IMR-90 (cell line): ENCODE results near the gene APOB. TPM values are rescaled to one million over a fixed set of nuclear protein-coding genes. Genes with fewer than 3 reads are reported as not detected.

Experiments used
- ATAC-seq: fragments of 200-7000 bp; cut with Tn5 transposase; 2 replicates; pipeline ENCODE4 v1.9.1; 2020; ENCODE audit warnings: low read depth, mild to moderate bottlenecking, moderate library complexity
- BruUV-seq: library from RNA; stranded (reverse); fragments of 400-500 nt; replicated peaks from 2 replicates; lab custom pipeline; 2021; lab: Mats Ljungman, UMichigan
- CTCF ChIA-PET: fragments of 300-600 bp; formaldehyde crosslinking; extraction: SDS; loops from one replicate; lab custom pipeline; 2021; ENCODE audit warnings: antibody characterized with exemption; lab: Yijun Ruan, JAX
- POLR2A ChIA-PET: fragments of 300-600 bp; sonication (Branson Sonifier 250); formaldehyde crosslinking; loops from one replicate; lab custom pipeline; 2022; ENCODE audit warnings: antibody characterized with exemption; ENCODE audit not compliant: unreplicated experiment; lab: Charles Lee
- DNase-seq: peaks from one replicate; pipeline ENCODE4 v3.0.0; 2013
- H2AFZ ChIP-seq: replicated peaks from 2 replicates; pipeline ENCODE3; 2013; ENCODE audit warnings: low read length, mild to moderate bottlenecking; ENCODE audit not compliant: poor library complexity
- H2AK5ac ChIP-seq: 2 replicates; pipeline ENCODE4 v1.6.1; 2013; ENCODE audit warnings: low read depth, low read length, inconsistent platforms
- H2AK9ac ChIP-seq: replicated peaks from 2 replicates; pipeline ENCODE3; 2013; ENCODE audit warnings: mild to moderate bottlenecking, low read depth, low read length, moderate library complexity; ENCODE audit not compliant: poor library complexity
- H2BK120ac ChIP-seq: 2 replicates; pipeline ENCODE4 v1.6.1; 2013; ENCODE audit warnings: low read depth, low read length, inconsistent platforms
- H2BK15ac ChIP-seq: 3 replicates; pipeline ENCODE4 v1.6.1; 2013; ENCODE audit warnings: low read depth, low read length, inconsistent platforms
- H2BK20ac ChIP-seq: 2 replicates; pipeline ENCODE4 v1.6.1; 2013; ENCODE audit warnings: low read depth, mild to moderate bottlenecking, inconsistent platforms, low read length, moderate library complexity
- H2BK5ac ChIP-seq: 2 replicates; pipeline ENCODE4 v1.6.1; 2013; ENCODE audit warnings: mild to moderate bottlenecking, low read depth, low read length, inconsistent platforms; ENCODE audit not compliant: poor library complexity, severe bottlenecking
- H3K14ac ChIP-seq: replicated peaks from 2 replicates; pipeline ENCODE4 v1.6.1; 2013; ENCODE audit warnings: low read depth, low read length, inconsistent platforms
- H3K18ac ChIP-seq: 2 replicates; pipeline ENCODE4 v1.6.1; 2013; ENCODE audit warnings: low read depth, low read length, control low read depth
- H3K23ac ChIP-seq: 2 replicates; pipeline ENCODE4 v1.6.1; 2013; ENCODE audit warnings: low read depth, low read length, inconsistent platforms
- H3K27ac ChIP-seq: 2 replicates; pipeline ENCODE4 v1.5.1; 2013; ENCODE audit warnings: mild to moderate bottlenecking, control low read depth, low read length; ENCODE audit not compliant: insufficient read depth
- H3K27me3 ChIP-seq: 2 replicates; pipeline ENCODE4 v1.6.1; 2013; ENCODE audit warnings: low read length; ENCODE audit not compliant: control insufficient read depth, insufficient read depth
- H3K36me3 ChIP-seq: 2 replicates; pipeline ENCODE4 v1.6.1; 2013; ENCODE audit warnings: low read length, mixed read lengths; ENCODE audit not compliant: control insufficient read depth, insufficient read depth
- H3K4ac ChIP-seq: 2 replicates; pipeline ENCODE4 v1.6.1; 2013; ENCODE audit warnings: low read depth, low read length, inconsistent platforms
- H3K4me1 ChIP-seq: 2 replicates; pipeline ENCODE4 v1.6.1; 2013; ENCODE audit warnings: low read length, mixed read lengths; ENCODE audit not compliant: control insufficient read depth, insufficient read depth
- H3K4me2 ChIP-seq: 2 replicates; pipeline ENCODE4 v1.6.1; 2013; ENCODE audit warnings: low read depth, mild to moderate bottlenecking, control low read depth, low read length, moderate library complexity
- H3K4me3 ChIP-seq: 2 replicates; pipeline ENCODE4 v1.5.1; 2013; ENCODE audit warnings: low read depth, mild to moderate bottlenecking, control low read depth, low read length, moderate library complexity; ENCODE audit not compliant: insufficient read depth
- H3K56ac ChIP-seq: 2 replicates; pipeline ENCODE4 v1.6.1; 2013; ENCODE audit warnings: low read length, inconsistent platforms; ENCODE audit not compliant: insufficient read depth; ENCODE audit errors: extremely low read depth
- H3K79me1 ChIP-seq, 2 experiments: 2 replicates each; pipeline ENCODE4 v1.6.1; 2013; ENCODE audit warnings: low read length in 2 of 2, inconsistent platforms in 1 of 2, low read depth in 1 of 2
- H3K9ac ChIP-seq: 2 replicates; pipeline ENCODE4 v1.6.1; 2013; ENCODE audit warnings: low read depth, low read length, control low read depth
- H3K9me1 ChIP-seq: 2 replicates; pipeline ENCODE4 v1.6.1; 2013; ENCODE audit warnings: low read length, inconsistent platforms; ENCODE audit not compliant: insufficient read depth
- H3K9me3 ChIP-seq: 2 replicates; pipeline ENCODE4 v1.6.1; 2013; ENCODE audit warnings: low read length; ENCODE audit not compliant: control insufficient read depth, insufficient read depth
- H4K20me1 ChIP-seq: 2 replicates; pipeline ENCODE4 v1.6.1; 2013; ENCODE audit warnings: low read length, inconsistent platforms; ENCODE audit not compliant: insufficient read depth
- H4K5ac ChIP-seq: 2 replicates; pipeline ENCODE4 v1.6.1; 2013; ENCODE audit warnings: mild to moderate bottlenecking, low read depth, low read length, control low read depth
- H4K8ac ChIP-seq, 2 experiments: 2 replicates each; pipeline ENCODE4 v1.6.1; 2013; ENCODE audit warnings: low read depth in 2 of 2, low read length in 2 of 2, control low read depth in 1 of 2, inconsistent platforms in 1 of 2
- H4K91ac ChIP-seq: 2 replicates; pipeline ENCODE4 v1.6.1; 2013; ENCODE audit warnings: low read depth, low read length, inconsistent platforms; ENCODE audit not compliant: insufficient read depth
- BHLHE40 ChIP-seq: fragments of 150-350 bp; IDR thresholded peaks from 2 replicates; pipeline ENCODE4 v1.6.1; 2016; ENCODE audit warnings: mild to moderate bottlenecking, low read depth, low read length
- CEBPB ChIP-seq: IDR thresholded peaks from 2 replicates; pipeline ENCODE4 v1.6.1; 2012; ENCODE audit warnings: low read depth, low read length, improper control_type of control experiment
- CHD1 ChIP-seq: IDR thresholded peaks from 2 replicates; pipeline ENCODE4 v1.6.1; 2012; ENCODE audit warnings: low read depth, low read length, improper control_type of control experiment
- CTCF ChIP-seq: conservative IDR thresholded peaks from 2 replicates; pipeline ENCODE4 v1.5.1; 2012; ENCODE audit warnings: mild to moderate bottlenecking, low read depth, low read length, improper control_type of control experiment
- FOS ChIP-seq: fragments of 150-350 bp; IDR thresholded peaks from 2 replicates; pipeline ENCODE4 v1.6.1; 2016; ENCODE audit warnings: low read depth, low read length
- MAFK ChIP-seq: IDR thresholded peaks from 2 replicates; pipeline ENCODE4 v1.6.1; 2012; ENCODE audit warnings: low read depth, low read length, improper control_type of control experiment
- MAZ ChIP-seq: IDR thresholded peaks from 2 replicates; pipeline ENCODE4 v1.6.1; 2012; ENCODE audit warnings: low read depth, mild to moderate bottlenecking, low read length, improper control_type of control experiment, moderate library complexity, borderline replicate concordance
- MXI1 ChIP-seq: IDR thresholded peaks from 2 replicates; pipeline ENCODE4 v1.6.1; 2012; ENCODE audit warnings: low read depth, mild to moderate bottlenecking, low read length, moderate library complexity, borderline replicate concordance
- NFE2L2 ChIP-seq: fragments of 150-350 bp; IDR thresholded peaks from 2 replicates; pipeline ENCODE4 v1.6.1; 2016; ENCODE audit warnings: low read depth, mild to moderate bottlenecking, low read length
- POLR2A ChIP-seq: IDR thresholded peaks from 2 replicates; pipeline ENCODE4 v1.6.1; 2012; ENCODE audit warnings: mild to moderate bottlenecking, low read depth, low read length
- RAD21 ChIP-seq: IDR thresholded peaks from 2 replicates; pipeline ENCODE4 v1.6.1; 2012; ENCODE audit warnings: low read length, improper control_type of control experiment
- RCOR1 ChIP-seq: IDR thresholded peaks from 2 replicates; pipeline ENCODE4 v1.6.1; 2012; ENCODE audit warnings: mild to moderate bottlenecking, low read length, improper control_type of control experiment; ENCODE audit not compliant: insufficient replicate concordance
- RFX5 ChIP-seq: IDR thresholded peaks from 2 replicates; pipeline ENCODE4 v1.8.0; 2012; ENCODE audit warnings: low read depth, mild to moderate bottlenecking, low read length, moderate library complexity
- SMC3 ChIP-seq: fragments of 150-350 bp; IDR thresholded peaks from 2 replicates; pipeline ENCODE4 v1.6.1; 2016; ENCODE audit warnings: low read depth, mild to moderate bottlenecking, antibody characterized with exemption, low read length, moderate library complexity
- WGBS, 2 experiments: methylation state at CpG; one replicate each; pipeline versions ENCODE4 v1.1.5 to v1.1.7; 2013; ENCODE audit warnings: missing lambda C conversion rate in 2 of 2; ENCODE audit not compliant: insufficient read length in 1 of 2; ENCODE audit errors: extremely low coverage in 2 of 2; 5-methylcytosine and 5-hydroxymethylcytosine counted together
- dilution Hi-C: fragments of 300-500 bp; cut with HindIII; formaldehyde crosslinking; loops from one replicate; pipeline ENCODE4 v1.14.3; 2018; ENCODE audit warnings: low sequenced_read_pairs; ENCODE audit not compliant: unreplicated experiment
- in situ Hi-C: fragments of 300-500 bp; cut with MboI; formaldehyde crosslinking; loops from 3 replicates; pipeline ENCODE4 v1.14.3; 2019; ENCODE audit warnings: low sequenced_read_pairs, inconsistent platforms, mixed read lengths
- intact Hi-C: fragments of 100-400 bp; cut with micrococcal nuclease; formaldehyde crosslinking; loops from 2 replicates; pipeline ENCODE4 v1.10.0; 2022
- polyA plus RNA-seq, 3 experiments: library from polyadenylated mRNA; depleted of rRNA; stranded (reverse); fragments of >200 nt; gene quantifications; 2 replicates each; pipeline ENCODE4 v1.2.3, GENCODE V29; 2012; ENCODE audit warnings: low replicate concordance in 1 of 3
- total RNA-seq: library from RNA; depleted of rRNA; stranded (reverse); fragments of >200 nt; gene quantifications from 2 replicates; pipeline ENCODE4 v1.2.3, GENCODE V29; 2012
- TF ChIP-seq, protein P1 (sequence below): fragments of 150-350 bp; IDR thresholded peaks from 2 replicates; pipeline ENCODE4 v1.6.1; 2017; ENCODE audit warnings: mild to moderate bottlenecking, antibody characterized with exemption, low read length, low read depth

The APOB gene
- total and polyA plus RNA-seq, 2 of the 4 experiments (the other 2 are of a cell fraction) = under 0.01 TPM; not detected in 1

DNA sequence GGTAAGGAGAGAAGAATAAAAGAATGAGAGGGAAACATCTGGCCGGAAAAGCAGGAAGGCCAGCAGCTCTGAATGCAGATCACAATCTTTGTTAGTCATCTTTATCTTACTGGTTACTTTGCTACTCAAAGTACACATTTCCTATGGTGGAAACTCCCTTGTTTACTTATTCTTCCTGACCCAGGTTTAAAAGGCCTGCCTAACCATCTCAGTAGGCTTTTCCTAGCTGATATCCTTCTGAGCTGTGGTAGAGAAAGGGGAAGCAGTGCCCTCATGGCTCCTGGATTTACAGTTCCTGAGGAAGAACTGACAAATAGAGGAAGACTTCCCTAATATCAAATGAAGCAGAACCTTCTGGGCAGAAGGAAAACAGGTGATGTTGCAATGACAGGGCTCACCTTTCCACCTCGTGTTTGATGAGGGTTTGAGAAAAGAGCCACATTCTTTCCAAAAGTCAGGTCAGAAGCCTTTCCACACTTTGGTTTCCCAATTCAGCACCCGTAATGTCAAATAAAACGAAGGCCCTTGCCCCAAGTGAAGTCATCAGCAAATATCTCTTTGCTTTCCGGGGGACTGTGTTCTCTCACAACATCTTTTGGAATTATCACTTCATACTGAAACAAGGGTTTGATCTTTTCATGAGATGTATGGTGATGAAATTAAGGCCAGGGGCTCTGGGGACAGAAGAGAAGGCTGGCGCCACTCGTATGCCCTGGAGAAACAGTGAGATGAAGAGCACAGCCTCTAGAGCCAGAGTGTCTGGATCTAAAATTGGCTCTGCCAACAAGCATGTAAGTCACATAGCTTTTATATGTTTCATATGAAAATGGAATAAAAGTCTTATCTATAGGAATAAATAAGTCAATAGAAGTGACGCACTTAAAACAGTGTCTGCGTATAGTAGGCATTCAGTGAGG is 26.7 kb upstream of the APOB start:
- no TSS peak for BruUV-seq
- Histone ChIP-seq H3K18ac (no peak overlapping the region), H3K27ac (no peak overlapping the region), H4K5ac (no peak overlapping the region), H3K4ac (no peak overlapping the region), H3K56ac (no peak overlapping the region), H3K23ac (no peak overlapping the region), H3K4me1 (no peaks in the 10 kb centered on the region), H2BK120ac (no peak overlapping the region), H4K91ac (no peak overlapping the region), H2AK9ac (no peak overlapping the region), H3K4me2 (no peak overlapping the region), H3K36me3 (no peaks in the 10 kb centered on the region), H2BK15ac (no peak overlapping the region), H3K27me3 (no peaks in the 10 kb centered on the region), H2AFZ (no peak overlapping the region), H3K9me3 (no peaks in the 10 kb centered on the region), H3K4me3 (no peak overlapping the region), H4K20me1 (no peaks in the 10 kb centered on the region), H3K9me1 (no peaks in the 10 kb centered on the region), H3K79me1 (no peaks in the 10 kb centered on the region), H3K9ac (no peak overlapping the region), H2AK5ac (no peak overlapping the region), H2BK20ac (no peak overlapping the region), H2BK5ac (no peak overlapping the region), H4K8ac (no peak overlapping the region), H3K14ac (no peak overlapping the region)
- CTCF ChIA-PET = no interaction called here
- ATAC-seq (no peak), DNase-seq (no peak)
- in situ Hi-C loops (no loop called here), dilution Hi-C loops (no loop called here), intact Hi-C loops (no loop called here)
- no CpG with 5 or more reads among the region's 9 CpGs for WGBS, 2 experiments
- TF ChIP-seq POLR2A (no peak), FOS (no peak), MAZ (no peak), SMC3 (no peak), RAD21 (no peak), MAFK (no peak), RCOR1 (no peak), RFX5 (no peak), BHLHE40 (no peak), MXI1 (no peak), NFE2L2 (no peak), CEBPB (no peak), CTCF (no peak), CHD1 (no peak)
- TF ChIP-seq, protein P1, sequence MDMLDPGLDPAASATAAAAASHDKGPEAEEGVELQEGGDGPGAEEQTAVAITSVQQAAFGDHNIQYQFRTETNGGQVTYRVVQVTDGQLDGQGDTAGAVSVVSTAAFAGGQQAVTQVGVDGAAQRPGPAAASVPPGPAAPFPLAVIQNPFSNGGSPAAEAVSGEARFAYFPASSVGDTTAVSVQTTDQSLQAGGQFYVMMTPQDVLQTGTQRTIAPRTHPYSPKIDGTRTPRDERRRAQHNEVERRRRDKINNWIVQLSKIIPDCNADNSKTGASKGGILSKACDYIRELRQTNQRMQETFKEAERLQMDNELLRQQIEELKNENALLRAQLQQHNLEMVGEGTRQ = no peak
- POLR2A ChIA-PET = no interaction called here
